Transverse colon (tissue), 3 donors: ENCODE results near the gene IST1.

Experiments used
- CTCF ChIP-seq, 5 experiments: fragments of 200-600 bp in 3 of 5; fragments of 450-650 bp in 2 of 5; sonication (generic) in 3 of 5; IDR thresholded peaks; 1 replicate in 2 of 5; 2 replicates in 3 of 5; pipeline ENCODE4 v1.5.1; 2016 to 2017; ENCODE audit warnings: antibody characterized with exemption in 5 of 5, inconsistent platforms in 3 of 5, mild to moderate bottlenecking in 2 of 5, moderate library complexity in 1 of 5
- EP300 ChIP-seq: sonication (generic); formaldehyde crosslinking; IDR thresholded peaks from one replicate; pipeline ENCODE4 v1.6.1; 2017; ENCODE audit warnings: antibody characterized with exemption, low read depth
- POLR2A ChIP-seq: fragments of 450-650 bp; IDR thresholded peaks from one replicate; pipeline ENCODE4 v1.6.1; 2016; ENCODE audit warnings: antibody characterized with exemption, mild to moderate bottlenecking, moderate library complexity

GRCh38 chr16:71954180-71954579, 58.8 kb downstream of the IST1 start:
- TF ChIP-seq CTCF (IDR thresholded peaks at IDR 0.05) (no peak), EP300 (no peak), POLR2A (no peak)
